ENCODE measurements around the gene ZNF74.
"Not testable (repeated sequence)": the region's sequence is repeated elsewhere in the genome, so short reads cannot be mapped to it uniquely, and the experiment has no call there.

ZNF74 gene

GRCh38 chr22:20391222-20391621, 2.7 kb upstream of the ZNF74 start:
- DNase-seq (ENCODE audit: extremely low read depth, low read depth): no peak
- no peak for TF ChIP-seq CTCF (IDR thresholded peaks at IDR 0.05; ENCODE audit: low read depth, low read length, missing control alignments)
- no peak overlapping the region for H3K4me3 ChIP-seq (replicated peaks; ENCODE audit: low read depth, low read length)

- H3K4me3 ChIP-seq (replicated peaks; ENCODE audit: low read depth, low read length); DNase-seq (ENCODE audit: extremely low read depth, low read depth): not testable (repeated sequence)
Observed at GRCh38 chr22:20392365-20392881, 1.5 kb upstream of the ZNF74 start.

- H3K4me3 ChIP-seq (replicated peaks; ENCODE audit: low read depth, low read length): peak overlapping the region; percentile 64
- no peak for TF ChIP-seq CTCF (IDR thresholded peaks at IDR 0.05; ENCODE audit: low read depth, low read length, missing control alignments)
- no peak for DNase-seq (ENCODE audit: extremely low read depth, low read depth)
Observed at GRCh38 chr22:20392983-20393704, 807 bp upstream of the ZNF74 start.

- no peak for TF ChIP-seq CTCF (IDR thresholded peaks at IDR 0.05; ENCODE audit: low read depth, low read length, missing control alignments)
- no peak for DNase-seq (ENCODE audit: extremely low read depth, low read depth)
- H3K4me3 ChIP-seq (replicated peaks; ENCODE audit: low read depth, low read length): peak overlapping the region; percentile 64
Observed at GRCh38 chr22:20395181-20395906, 1.4 kb downstream of the ZNF74 start.

GRCh38 chr22:20395907-20396287, 1.9 kb downstream of the ZNF74 start:
- DNase-seq (ENCODE audit: extremely low read depth, low read depth): no peak
- TF ChIP-seq CTCF (IDR thresholded peaks at IDR 0.05; ENCODE audit: low read depth, low read length, missing control alignments): no peak
- peak overlapping the region; percentile 64 for H3K4me3 ChIP-seq (replicated peaks; ENCODE audit: low read depth, low read length)

- no peak for TF ChIP-seq CTCF (IDR thresholded peaks at IDR 0.05; ENCODE audit: low read depth, low read length, missing control alignments)
- no peak for DNase-seq (ENCODE audit: extremely low read depth, low read depth)
- H3K4me3 ChIP-seq (replicated peaks; ENCODE audit: low read depth, low read length): no peak overlapping the region
Observed at GRCh38 chr22:20396639-20397038, 2.7 kb downstream of the ZNF74 start.

GRCh38 chr22:20397498-20397897, 3.5 kb downstream of the ZNF74 start:
- no peak overlapping the region for H3K4me3 ChIP-seq (replicated peaks; ENCODE audit: low read depth, low read length)
- no peak for TF ChIP-seq CTCF (IDR thresholded peaks at IDR 0.05; ENCODE audit: low read depth, low read length, missing control alignments)
- no peak for DNase-seq (ENCODE audit: extremely low read depth, low read depth)
